Activated naive CD8-positive, alpha-beta T cell treated with anti-CD3 and anti-CD28 coated beads for 36 hours (primary cell): ENCODE results near the gene AK5. TPM values are rescaled to one million over a fixed set of nuclear protein-coding genes. Genes with fewer than 3 reads are reported as not detected.

Source experiments
- DNase-seq: peaks from one replicate; pipeline ENCODE4 v3.0.0; 2021
- H3K27ac Mint-ChIP-seq: one replicate; pipeline ENCODE4 v1.8.0; 2022; ENCODE audit warnings: mild to moderate bottlenecking, moderate library complexity, mixed read lengths
- H3K27me3 Mint-ChIP-seq: one replicate; pipeline ENCODE4 v1.8.0; 2022; ENCODE audit warnings: mild to moderate bottlenecking, mixed read lengths
- H3K36me3 Mint-ChIP-seq: one replicate; pipeline ENCODE4 v1.8.0; 2021; ENCODE audit warnings: mild to moderate bottlenecking, mixed read lengths
- H3K4me1 Mint-ChIP-seq: one replicate; pipeline ENCODE4 v1.8.0; 2021; ENCODE audit warnings: mixed read lengths
- H3K4me3 Mint-ChIP-seq: one replicate; pipeline ENCODE4 v1.8.0; 2022; ENCODE audit warnings: mild to moderate bottlenecking, moderate library complexity, mixed read lengths
- H3K9me3 Mint-ChIP-seq: one replicate; pipeline ENCODE4 v1.8.0; 2022; ENCODE audit warnings: mixed read lengths
- total RNA-seq, 2 experiments: library from RNA; stranded (reverse); gene quantifications; one replicate each; pipeline ENCODE4 v1.2.3, GENCODE V29; 2021

AK5 gene
- total RNA-seq, 2 experiments from 2014 or later, result 4.3 to 6.6 TPM

GRCh38 chr1:77356136-77356535 is 74.3 kb downstream of the AK5 start:
- Mint-ChIP-seq H3K27ac (no peak overlapping the region), H3K9me3 (peaks cover 2% of the 10 kb centered on the region), H3K36me3 (peaks cover 10% of the 10 kb centered on the region), H3K4me3 (no peak overlapping the region), H3K27me3 (no peaks in the 10 kb centered on the region), H3K4me1 (peaks cover 20% of the 10 kb centered on the region)
- DNase-seq, result no peak

GRCh38 chr1:77360256-77360655 is 78.4 kb downstream of the AK5 start:
- Mint-ChIP-seq H3K9me3 (peaks cover 7% of the 10 kb centered on the region), H3K4me1 (peaks cover 4% of the 10 kb centered on the region), H3K4me3 (no peak overlapping the region), H3K27ac (no peak overlapping the region), H3K36me3 (peaks cover 13% of the 10 kb centered on the region), H3K27me3 (no peaks in the 10 kb centered on the region)
- no peak for DNase-seq

- DNase-seq, result no peak
- Mint-ChIP-seq H3K4me3 (no peak overlapping the region), H3K4me1 (peaks cover 2% of the 10 kb centered on the region), H3K27me3 (no peaks in the 10 kb centered on the region), H3K36me3 (peaks cover 8% of the 10 kb centered on the region), H3K27ac (no peak overlapping the region), H3K9me3 (peaks cover 7% of the 10 kb centered on the region)
Observed at GRCh38 chr1:77361621-77362020, 79.8 kb downstream of the AK5 start.

GRCh38 chr1:77370161-77370560 is 88.3 kb downstream of the AK5 start:
- H3K9me3 Mint-ChIP-seq, result no peaks in the 10 kb centered on the region
- no peak for DNase-seq
- H3K4me1 Mint-ChIP-seq, result peaks cover 16% of the 10 kb centered on the region
- no peaks in the 10 kb centered on the region for H3K27me3 Mint-ChIP-seq
- no peak overlapping the region for H3K27ac Mint-ChIP-seq
- no peak overlapping the region for H3K4me3 Mint-ChIP-seq
- no peaks in the 10 kb centered on the region for H3K36me3 Mint-ChIP-seq

GRCh38 chr1:77370583-77371306 is 88.9 kb downstream of the AK5 start:
- Mint-ChIP-seq H3K36me3 (no peaks in the 10 kb centered on the region), H3K4me3 (no peak overlapping the region), H3K9me3 (no peaks in the 10 kb centered on the region), H3K4me1 (peaks cover 16% of the 10 kb centered on the region), H3K27me3 (no peaks in the 10 kb centered on the region), H3K27ac (no peak overlapping the region)
- DNase-seq, result no peak

GRCh38 chr1:77371396-77371795 is 89.6 kb downstream of the AK5 start:
- Mint-ChIP-seq H3K27ac (no peak overlapping the region), H3K4me3 (no peak overlapping the region), H3K9me3 (no peaks in the 10 kb centered on the region), H3K4me1 (peaks cover 16% of the 10 kb centered on the region), H3K36me3 (no peaks in the 10 kb centered on the region), H3K27me3 (no peaks in the 10 kb centered on the region)
- no peak for DNase-seq

GRCh38 chr1:77373702-77374101 is 91.9 kb downstream of the AK5 start:
- H3K4me1 Mint-ChIP-seq, result peaks cover 21% of the 10 kb centered on the region
- no peak overlapping the region for H3K27ac Mint-ChIP-seq
- H3K27me3 Mint-ChIP-seq, result no peaks in the 10 kb centered on the region
- no peak for DNase-seq
- no peaks in the 10 kb centered on the region for H3K36me3 Mint-ChIP-seq
- no peak overlapping the region for H3K4me3 Mint-ChIP-seq
- no peaks in the 10 kb centered on the region for H3K9me3 Mint-ChIP-seq

- H3K4me1 Mint-ChIP-seq, result peaks cover 29% of the 10 kb centered on the region
- no peak overlapping the region for H3K4me3 Mint-ChIP-seq
- H3K27ac Mint-ChIP-seq, result no peak overlapping the region
- H3K9me3 Mint-ChIP-seq, result no peaks in the 10 kb centered on the region
- DNase-seq, result no peak
- H3K27me3 Mint-ChIP-seq, result no peaks in the 10 kb centered on the region
- no peaks in the 10 kb centered on the region for H3K36me3 Mint-ChIP-seq
Observed at GRCh38 chr1:77375541-77375940, 93.7 kb downstream of the AK5 start.

GRCh38 chr1:77375990-77376389 is 94.2 kb downstream of the AK5 start:
- Mint-ChIP-seq H3K36me3 (no peaks in the 10 kb centered on the region), H3K4me3 (no peak overlapping the region), H3K4me1 (peaks cover 27% of the 10 kb centered on the region), H3K27ac (no peak overlapping the region), H3K9me3 (no peaks in the 10 kb centered on the region), H3K27me3 (no peaks in the 10 kb centered on the region)
- DNase-seq, result no peak

GRCh38 chr1:77378723-77379535 is 97.1 kb downstream of the AK5 start:
- no peaks in the 10 kb centered on the region for H3K36me3 Mint-ChIP-seq
- H3K9me3 Mint-ChIP-seq, result no peaks in the 10 kb centered on the region
- H3K4me3 Mint-ChIP-seq, result no peak overlapping the region
- no peak for DNase-seq
- H3K27ac Mint-ChIP-seq, result no peak overlapping the region
- no peaks in the 10 kb centered on the region for H3K27me3 Mint-ChIP-seq
- peaks cover 14% of the 10 kb centered on the region for H3K4me1 Mint-ChIP-seq

- peaks cover 22% of the 10 kb centered on the region for H3K4me1 Mint-ChIP-seq
- DNase-seq, result no peak
- no peak overlapping the region for H3K4me3 Mint-ChIP-seq
Observed at GRCh38 chr1:77382366-77382765, 100.5 kb downstream of the AK5 start.

GRCh38 chr1:77383236-77383635 is 101.4 kb downstream of the AK5 start:
- Mint-ChIP-seq H3K36me3 (no peaks in the 10 kb centered on the region), H3K4me1 (peaks cover 25% of the 10 kb centered on the region), H3K4me3 (no peak overlapping the region), H3K27me3 (no peaks in the 10 kb centered on the region), H3K9me3 (no peaks in the 10 kb centered on the region), H3K27ac (no peak overlapping the region)
- DNase-seq, result no peak

More at GRCh38 chr1:77382366-77382765, 100.5 kb downstream of the AK5 start:
- H3K9me3 Mint-ChIP-seq, result no peaks in the 10 kb centered on the region
- H3K27ac Mint-ChIP-seq, result no peak overlapping the region
- no peaks in the 10 kb centered on the region for H3K36me3 Mint-ChIP-seq
- no peaks in the 10 kb centered on the region for H3K27me3 Mint-ChIP-seq

GRCh38 chr1:77385551-77385950 is 103.7 kb downstream of the AK5 start:
- Mint-ChIP-seq H3K27me3 (no peaks in the 10 kb centered on the region), H3K27ac (no peak overlapping the region)

GRCh38 chr1:77386276-77386675 is 104.5 kb downstream of the AK5 start:
- H3K27ac Mint-ChIP-seq, result no peak overlapping the region
- H3K36me3 Mint-ChIP-seq, result peaks cover 2% of the 10 kb centered on the region
- no peaks in the 10 kb centered on the region for H3K9me3 Mint-ChIP-seq
- no peaks in the 10 kb centered on the region for H3K27me3 Mint-ChIP-seq
- no peak for DNase-seq
- peaks cover 15% of the 10 kb centered on the region for H3K4me1 Mint-ChIP-seq
- H3K4me3 Mint-ChIP-seq, result no peak overlapping the region

More at GRCh38 chr1:77385551-77385950, 103.7 kb downstream of the AK5 start:
- Mint-ChIP-seq H3K36me3 (peaks cover 2% of the 10 kb centered on the region), H3K9me3 (no peaks in the 10 kb centered on the region), H3K4me1 (peaks cover 15% of the 10 kb centered on the region), H3K4me3 (no peak overlapping the region)
- no peak for DNase-seq

- no peak for DNase-seq
- H3K36me3 Mint-ChIP-seq, result peaks cover 2% of the 10 kb centered on the region
- no peaks in the 10 kb centered on the region for H3K9me3 Mint-ChIP-seq
- no peaks in the 10 kb centered on the region for H3K27me3 Mint-ChIP-seq
- peaks cover 15% of the 10 kb centered on the region for H3K4me1 Mint-ChIP-seq
- H3K27ac Mint-ChIP-seq, result no peak overlapping the region
- H3K4me3 Mint-ChIP-seq, result no peak overlapping the region
Observed at GRCh38 chr1:77387553-77387952, 105.7 kb downstream of the AK5 start.

GRCh38 chr1:77388661-77389060 is 106.8 kb downstream of the AK5 start:
- H3K27ac Mint-ChIP-seq, result no peak overlapping the region
- H3K4me1 Mint-ChIP-seq, result peaks cover 15% of the 10 kb centered on the region
- no peaks in the 10 kb centered on the region for H3K9me3 Mint-ChIP-seq
- DNase-seq, result no peak
- H3K27me3 Mint-ChIP-seq, result no peaks in the 10 kb centered on the region
- peaks cover 2% of the 10 kb centered on the region for H3K36me3 Mint-ChIP-seq
- H3K4me3 Mint-ChIP-seq, result no peak overlapping the region
